Loucy (cell line): ENCODE measurements around the gene FCAMR.

Source experiments
- CTCF ChIP-seq: fragments of 200-600 bp; sonication (generic); conservative IDR thresholded peaks from 2 replicates; pipeline ENCODE4 v1.5.1; 2014; ENCODE audit warnings: mild to moderate bottlenecking, antibody characterized with exemption, low read length
- EZH2phosphoT487 ChIP-seq: fragments of 200-600 bp; IDR thresholded peaks from 2 replicates; pipeline ENCODE4 v1.6.1; 2018; ENCODE audit warnings: antibody characterized with exemption, mild to moderate bottlenecking, moderate library complexity, borderline replicate concordance

GRCh38 chr1:206975306-206975705 lies 5.0 kb upstream of the FCAMR start:
- no peak for TF ChIP-seq CTCF
- no peak for TF ChIP-seq EZH2phosphoT487
